Chondrocyte (in vitro differentiated cells): ENCODE measurements around the gene UBN1. TPM values are rescaled to one million over a fixed set of nuclear protein-coding genes. Genes with fewer than 3 reads are reported as not detected.

ENCODE experiments used
- DNase-seq: peaks from one replicate; pipeline ENCODE4 v3.0.0; 2021; ENCODE audit warnings: mixed read lengths, low spot score
- H3K27ac Mint-ChIP-seq: one replicate; pipeline ENCODE4 v1.8.0; 2021; ENCODE audit warnings: mild to moderate bottlenecking, moderate library complexity, mixed read lengths; ENCODE audit not compliant: unreplicated experiment
- H3K27me3 Mint-ChIP-seq: 2 replicates; pipeline ENCODE4 v1.8.0; 2021; ENCODE audit warnings: low read depth, mixed read lengths
- H3K36me3 Mint-ChIP-seq: 2 replicates; pipeline ENCODE4 v1.8.0; 2021; ENCODE audit warnings: low read depth, mixed read lengths
- H3K4me1 Mint-ChIP-seq: 2 replicates; pipeline ENCODE4 v1.8.0; 2021; ENCODE audit warnings: low read depth, mild to moderate bottlenecking, mixed read lengths
- H3K4me3 Mint-ChIP-seq: one replicate; pipeline ENCODE4 v1.8.0; 2021; ENCODE audit warnings: mild to moderate bottlenecking, moderate library complexity, mixed read lengths; ENCODE audit not compliant: unreplicated experiment
- H3K9me3 Mint-ChIP-seq: 2 replicates; pipeline ENCODE4 v1.8.0; 2021; ENCODE audit warnings: low read depth, mixed read lengths
- total RNA-seq: library from RNA; stranded (reverse); gene quantifications from 3 replicates; pipeline ENCODE4 v1.2.1, GENCODE V29; 2021
- TF ChIP-seq, protein P1 (sequence below): fragments of 200-600 bp; sonication (generic); IDR thresholded peaks from 2 replicates; pipeline ENCODE4 v1.5.0; 2021; ENCODE audit warnings: antibody characterized with exemption, mild to moderate bottlenecking, moderate library complexity

Gene UBN1
- total RNA-seq, 1 donor from 2014 or later = 40.1 TPM

DNA sequence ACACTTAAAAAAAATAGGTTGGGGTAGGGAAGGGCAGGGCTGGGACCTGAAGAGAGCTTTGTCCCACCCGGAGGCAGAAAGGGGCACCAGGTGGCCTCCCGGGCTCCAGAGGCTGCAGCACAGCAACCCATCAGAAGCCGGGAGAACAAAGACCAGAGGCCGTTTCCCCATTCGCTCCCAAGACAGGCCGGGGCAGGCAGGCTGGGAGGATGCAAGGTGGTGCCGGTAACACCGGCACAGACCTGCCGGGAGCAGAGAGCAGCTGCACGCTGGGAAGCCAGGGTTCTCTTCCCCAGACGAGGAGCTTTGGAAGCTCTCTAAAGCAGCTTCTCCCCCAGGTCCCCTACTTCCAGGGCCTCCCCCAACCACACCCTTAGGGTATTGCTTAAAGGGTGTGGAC is 84.1 kb downstream of the UBN1 start:
- peaks cover 5% of the 10 kb centered on the region for H3K4me1 Mint-ChIP-seq
- no peak overlapping the region for H3K4me3 Mint-ChIP-seq
- H3K9me3 Mint-ChIP-seq = peaks cover 7% of the 10 kb centered on the region
- TF ChIP-seq, protein P1, sequence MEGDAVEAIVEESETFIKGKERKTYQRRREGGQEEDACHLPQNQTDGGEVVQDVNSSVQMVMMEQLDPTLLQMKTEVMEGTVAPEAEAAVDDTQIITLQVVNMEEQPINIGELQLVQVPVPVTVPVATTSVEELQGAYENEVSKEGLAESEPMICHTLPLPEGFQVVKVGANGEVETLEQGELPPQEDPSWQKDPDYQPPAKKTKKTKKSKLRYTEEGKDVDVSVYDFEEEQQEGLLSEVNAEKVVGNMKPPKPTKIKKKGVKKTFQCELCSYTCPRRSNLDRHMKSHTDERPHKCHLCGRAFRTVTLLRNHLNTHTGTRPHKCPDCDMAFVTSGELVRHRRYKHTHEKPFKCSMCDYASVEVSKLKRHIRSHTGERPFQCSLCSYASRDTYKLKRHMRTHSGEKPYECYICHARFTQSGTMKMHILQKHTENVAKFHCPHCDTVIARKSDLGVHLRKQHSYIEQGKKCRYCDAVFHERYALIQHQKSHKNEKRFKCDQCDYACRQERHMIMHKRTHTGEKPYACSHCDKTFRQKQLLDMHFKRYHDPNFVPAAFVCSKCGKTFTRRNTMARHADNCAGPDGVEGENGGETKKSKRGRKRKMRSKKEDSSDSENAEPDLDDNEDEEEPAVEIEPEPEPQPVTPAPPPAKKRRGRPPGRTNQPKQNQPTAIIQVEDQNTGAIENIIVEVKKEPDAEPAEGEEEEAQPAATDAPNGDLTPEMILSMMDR = no peak
- no peak for DNase-seq
- no peak overlapping the region for H3K27ac Mint-ChIP-seq
- peaks cover 7% of the 10 kb centered on the region for H3K36me3 Mint-ChIP-seq
- peaks cover 20% of the 10 kb centered on the region for H3K27me3 Mint-ChIP-seq

Other genes starting within 250 kb of the UBN1 start
- 22.9 to 36.6 TPM (median 23.6 TPM) in 3 replicates for gene UBALD1, start 232.6 kb upstream of the UBN1 start, total RNA-seq
- 81.9 to 88.4 TPM (median 83.4 TPM) in 3 replicates for gene MGRN1, start 222.7 kb upstream of the UBN1 start, total RNA-seq
- 20.4 to 27.4 TPM (median 22.9 TPM) in 3 replicates for gene NUDT16L1, start 153.9 kb upstream of the UBN1 start, total RNA-seq
- gene ANKS3, start 113.2 kb upstream of the UBN1 start, total RNA-seq = 21.8 to 30.6 TPM (median 24.9 TPM) in 3 replicates
- gene DNAAF8, start 112.9 kb upstream of the UBN1 start, total RNA-seq = 2.0 to 2.6 TPM (median 2.2 TPM) in 3 replicates
- 13.1 to 16.2 TPM (median 14.7 TPM) in 3 replicates for gene ZNF500, start 80.3 kb upstream of the UBN1 start, total RNA-seq
- not detected in 3 replicates for gene SEPTIN12, start 59.1 kb upstream of the UBN1 start, total RNA-seq
- gene SMIM22, start 52.1 kb upstream of the UBN1 start, total RNA-seq = not detected in 3 replicates
- 24.9 to 37.6 TPM (median 35.6 TPM) in 3 replicates for gene ROGDI, start 44.8 kb upstream of the UBN1 start, total RNA-seq
- gene GLYR1, start 193 bp upstream of the UBN1 start, total RNA-seq = 56.8 to 78.7 TPM (median 58.9 TPM) in 3 replicates
- 0.22 to 1.2 TPM (median 0.97 TPM) in 3 replicates for gene PPL, start 89.7 kb downstream of the UBN1 start, total RNA-seq
- gene SEC14L5, start 110.8 kb downstream of the UBN1 start, total RNA-seq = not detected in 3 replicates
- gene NAGPA, start 186.5 kb downstream of the UBN1 start, total RNA-seq = 10.1 to 11.8 TPM (median 11.3 TPM) in 3 replicates
- gene C16orf89, start 218.5 kb downstream of the UBN1 start, total RNA-seq = not detected in 3 replicates
- gene ALG1, start 224.4 kb downstream of the UBN1 start, total RNA-seq = 31.6 to 35.7 TPM (median 32.2 TPM) in 3 replicates